Activated naive CD4-positive, alpha-beta T cell treated with anti-CD3 and anti-CD28 coated beads for 36 hours (primary cell): ENCODE data around the gene CCDC197. TPM values are rescaled to one million over a fixed set of nuclear protein-coding genes. Genes with fewer than 3 reads are reported as not detected.

Source experiments
- CTCF ChIA-PET: fragments of 350-600 bp; sonication (Branson Sonifier 250); formaldehyde crosslinking; loops from one replicate; lab custom pipeline; 2021; ENCODE audit warnings: antibody characterized with exemption; lab: Charles Lee
- DNase-seq: peaks from one replicate; pipeline ENCODE4 v3.0.0-alpha.2; 2020
- H3K27ac Mint-ChIP-seq: one replicate; pipeline ENCODE4 v1.8.0; 2021; ENCODE audit warnings: mild to moderate bottlenecking, mixed read lengths
- H3K27me3 Mint-ChIP-seq: one replicate; pipeline ENCODE4 v1.8.0; 2021; ENCODE audit warnings: low read depth, mixed read lengths
- H3K36me3 Mint-ChIP-seq: one replicate; pipeline ENCODE4 v1.8.0; 2021; ENCODE audit warnings: low read depth, mixed read lengths
- H3K4me1 Mint-ChIP-seq: one replicate; pipeline ENCODE4 v1.8.0; 2021; ENCODE audit warnings: low read depth, mixed read lengths
- H3K4me3 Mint-ChIP-seq: one replicate; pipeline ENCODE4 v1.8.0; 2021; ENCODE audit warnings: mild to moderate bottlenecking, moderate library complexity, mixed read lengths
- H3K9me3 Mint-ChIP-seq: one replicate; pipeline ENCODE4 v1.8.0; 2021; ENCODE audit warnings: mixed read lengths
- intact Hi-C: fragments of 100-400 bp; cut with micrococcal nuclease; formaldehyde crosslinking; loops from one replicate; pipeline ENCODE4 v1.15.1; 2023
- microRNA-seq: library from miRNA; unstranded; fragments of <30 nt; microRNA quantifications from one replicate; pipeline ENCODE4 v1.2.0, GENCODE V29; 2022; ENCODE audit warnings: borderline microRNAs expressed, borderline replicate concordance
- total RNA-seq, 2 experiments: library from RNA; stranded (reverse); gene quantifications; one replicate each; pipeline ENCODE4 v1.2.3, GENCODE V29; 2021

Gene CCDC197
- total RNA-seq, 2 experiments from 2014 or later, result not detected

DNA sequence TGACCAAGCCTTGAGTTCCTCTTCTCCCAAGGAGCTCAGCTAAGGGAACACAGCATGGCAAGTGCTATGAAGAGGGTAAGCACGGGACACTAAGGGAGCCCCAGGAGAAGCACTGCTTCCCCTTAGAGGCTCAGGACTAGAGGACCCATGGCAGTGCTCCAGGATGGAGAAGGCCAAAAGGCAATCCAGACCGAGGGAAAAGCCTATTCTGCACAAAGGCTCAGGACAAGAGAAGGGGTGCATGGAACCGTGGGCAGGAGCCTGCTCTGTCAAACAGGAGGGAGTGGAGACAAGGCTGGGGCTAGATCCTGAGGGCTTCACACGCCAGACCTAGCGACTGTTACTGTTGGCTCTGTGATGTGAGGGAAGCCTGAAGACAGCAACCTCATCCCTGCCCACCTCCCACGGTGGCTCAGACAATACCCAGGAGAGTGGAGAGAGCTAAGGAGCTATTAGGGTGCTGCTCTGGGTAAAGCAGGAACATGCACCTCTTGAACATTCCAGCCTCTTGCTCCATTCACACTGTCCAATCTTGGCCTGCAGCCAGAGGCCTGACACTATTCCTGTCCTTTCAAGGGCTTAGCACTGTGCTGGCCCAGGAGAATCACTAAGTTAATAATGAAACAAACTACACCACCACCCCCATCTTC lies 53.3 kb downstream of the CCDC197 start:
- Mint-ChIP-seq H3K4me3 (no peak overlapping the region), H3K27ac (peak overlapping the region; percentile 5), H3K4me1 (peaks cover 2% of the 10 kb centered on the region), H3K27me3 (no peaks in the 10 kb centered on the region), H3K36me3 (peaks cover 39% of the 10 kb centered on the region), H3K9me3 (no peaks in the 10 kb centered on the region)
- intact Hi-C loops, result no loop called here
- DNase-seq, result no peak
- CTCF ChIA-PET, result interaction anchor here (0.6 to 3.7 kb wide), 8 partner anchors 15 to 147 kb away, joined by 3 to 27 read pairs (median 4); no protein-coding TSS in a partner anchor

DNA sequence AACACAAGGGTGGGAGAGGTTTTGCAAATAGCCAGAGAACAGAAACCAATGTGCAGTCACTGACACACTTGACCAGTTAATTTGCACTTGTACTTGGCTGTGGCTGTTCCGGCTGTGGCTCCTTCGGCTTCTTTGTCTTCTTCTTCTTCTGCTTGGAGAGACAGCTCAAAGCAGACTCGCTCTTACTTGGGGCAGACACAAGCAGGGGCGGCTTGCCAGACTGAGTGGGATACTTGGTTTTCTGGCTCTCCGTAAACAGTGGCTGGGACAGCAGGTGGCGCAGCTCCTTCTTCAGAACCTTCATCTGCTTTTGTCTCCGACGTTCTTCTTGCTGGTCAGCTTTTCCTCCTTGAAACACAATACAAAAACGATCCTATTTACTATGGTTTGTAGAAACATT lies 54.0 kb downstream of the CCDC197 start:
- intact Hi-C loops, result no loop called here

DNA sequence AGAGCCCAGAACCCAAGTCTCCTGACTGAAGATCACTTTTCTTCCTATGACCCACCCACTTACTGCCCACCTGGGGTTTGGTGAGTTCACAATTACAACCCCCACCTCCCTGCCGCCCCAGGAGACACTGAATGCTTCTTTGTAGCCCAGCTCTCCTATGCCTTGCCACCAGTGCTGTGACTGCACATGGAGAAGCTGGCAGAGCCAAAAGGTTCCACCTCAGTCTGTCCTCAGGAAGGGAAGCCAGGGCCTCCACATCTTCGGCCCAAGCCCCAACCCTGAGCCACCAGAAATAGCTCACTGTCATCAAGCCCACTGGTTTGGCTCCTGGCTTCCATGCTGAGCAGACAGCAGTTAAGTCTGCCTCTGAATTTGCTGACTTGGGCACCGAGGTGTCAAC lies 54.7 kb downstream of the CCDC197 start:
- CTCF ChIA-PET, result interaction anchor here (0.7 to 2.3 kb wide), 3 partner anchors 16 to 85 kb away, joined by 3 to 11 read pairs (median 11); no protein-coding TSS in a partner anchor
- H3K9me3 Mint-ChIP-seq, result no peaks in the 10 kb centered on the region
- no peak overlapping the region for H3K4me3 Mint-ChIP-seq
- H3K4me1 Mint-ChIP-seq, result peaks cover 6% of the 10 kb centered on the region
- peaks cover 49% of the 10 kb centered on the region for H3K36me3 Mint-ChIP-seq
- no peaks in the 10 kb centered on the region for H3K27me3 Mint-ChIP-seq
- intact Hi-C loops, result no loop called here
- no peak for DNase-seq
- H3K27ac Mint-ChIP-seq, result no peak overlapping the region

More for the DNA sequence above, 54.0 kb downstream of the CCDC197 start:
- peaks cover 2% of the 10 kb centered on the region for H3K4me1 Mint-ChIP-seq
- no peak for DNase-seq
- H3K36me3 Mint-ChIP-seq, result peaks cover 43% of the 10 kb centered on the region
- H3K4me3 Mint-ChIP-seq, result no peak overlapping the region
- no peaks in the 10 kb centered on the region for H3K27me3 Mint-ChIP-seq
- CTCF ChIA-PET, result interaction anchor here (0.7 to 3.7 kb wide), 6 partner anchors 15 to 142 kb away, joined by 3 to 27 read pairs (median 6); no protein-coding TSS in a partner anchor
- no peaks in the 10 kb centered on the region for H3K9me3 Mint-ChIP-seq
- no peak overlapping the region for H3K27ac Mint-ChIP-seq

DNA sequence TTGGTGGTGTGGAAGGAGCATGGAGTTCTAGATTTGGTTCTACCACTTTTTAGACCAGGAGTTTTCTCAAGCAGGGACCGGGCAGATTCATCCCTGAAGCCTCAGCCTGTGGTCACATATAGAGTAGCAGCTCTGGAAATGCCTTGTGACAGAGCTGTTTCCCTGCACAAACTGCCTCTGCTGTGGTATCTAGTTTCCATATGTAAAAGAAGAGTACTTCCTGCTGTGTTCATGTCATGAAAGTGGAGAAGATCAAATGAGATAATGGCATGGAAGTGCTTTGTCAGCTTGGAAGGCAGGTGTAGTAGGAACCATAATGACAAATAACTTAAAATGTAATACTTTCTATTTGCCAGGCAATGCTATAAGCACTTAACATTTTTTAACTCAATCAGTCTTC lies 55.1 kb downstream of the CCDC197 start:
- CTCF ChIA-PET, result interaction anchor here (0.7 to 2.3 kb wide), 3 partner anchors 16 to 84 kb away, joined by 3 to 11 read pairs (median 11); no protein-coding TSS in a partner anchor
- peaks cover 50% of the 10 kb centered on the region for H3K36me3 Mint-ChIP-seq

DNA sequence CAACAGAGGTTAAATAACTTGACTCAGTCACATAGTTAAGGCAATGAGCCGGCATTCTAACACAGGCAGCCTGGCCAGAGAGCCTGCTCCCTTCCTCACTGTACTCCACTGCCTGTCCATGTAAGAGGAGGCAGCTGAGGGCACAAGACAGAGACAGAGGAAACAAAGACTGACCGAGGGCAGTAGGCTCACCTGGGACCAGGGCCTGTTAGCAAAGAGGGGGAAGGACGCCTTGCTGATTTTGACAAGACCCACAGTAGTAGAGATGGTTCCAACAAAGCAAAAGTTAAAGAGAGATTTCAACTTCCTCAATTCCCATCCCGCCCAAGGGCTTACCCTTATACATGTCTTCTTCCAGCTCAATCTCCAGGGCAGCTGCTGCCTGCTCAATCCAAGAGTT lies 55.6 kb downstream of the CCDC197 start:
- Mint-ChIP-seq H3K4me1 (peaks cover 15% of the 10 kb centered on the region), H3K4me3 (no peak overlapping the region), H3K36me3 (peaks cover 54% of the 10 kb centered on the region), H3K9me3 (no peaks in the 10 kb centered on the region), H3K27ac (peak overlapping the region; percentile 70), H3K27me3 (no peaks in the 10 kb centered on the region)
- intact Hi-C loops, result no loop called here
- CTCF ChIA-PET, result interaction anchor here (2.2 to 2.3 kb wide), 2 partner anchors 17 to 84 kb away, joined by 11 read pairs; no protein-coding TSS in a partner anchor
- DNase-seq, result no peak

More for the DNA sequence above, 55.1 kb downstream of the CCDC197 start:
- Mint-ChIP-seq H3K9me3 (no peaks in the 10 kb centered on the region), H3K4me3 (no peak overlapping the region), H3K27ac (peak overlapping the region; percentile 70), H3K27me3 (no peaks in the 10 kb centered on the region), H3K4me1 (peaks cover 11% of the 10 kb centered on the region)
- DNase-seq, result no peak
- intact Hi-C loops, result no loop called here

DNA sequence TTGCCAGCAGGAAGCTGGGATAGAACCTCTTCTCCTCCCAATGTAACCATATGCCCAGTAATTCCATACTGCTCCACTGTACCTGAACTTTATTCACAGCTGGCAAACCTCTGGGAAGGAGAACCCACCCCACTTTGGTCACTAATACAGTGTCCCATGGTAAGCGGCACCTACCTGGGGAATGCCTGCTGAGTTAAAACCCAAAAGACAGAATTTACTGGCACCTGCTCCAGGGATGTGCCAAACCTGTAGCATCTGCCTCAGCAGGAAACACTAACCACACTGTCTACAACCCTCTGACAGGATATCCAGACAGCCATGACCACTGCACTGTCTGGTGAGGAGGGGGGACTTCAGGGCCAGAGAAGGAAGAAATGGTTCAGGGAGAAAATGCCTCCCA lies 57.3 kb downstream of the CCDC197 start:
- peaks cover 56% of the 10 kb centered on the region for H3K36me3 Mint-ChIP-seq
- H3K9me3 Mint-ChIP-seq, result no peaks in the 10 kb centered on the region
- no peaks in the 10 kb centered on the region for H3K27me3 Mint-ChIP-seq
- peak overlapping the region; percentile 59 for H3K27ac Mint-ChIP-seq
- CTCF ChIA-PET, result interaction anchor here (1.3 kb wide), 1 partner anchor 18 kb away, joined by 4 read pairs; no protein-coding TSS in a partner anchor
- no peak for DNase-seq
- peaks cover 31% of the 10 kb centered on the region for H3K4me1 Mint-ChIP-seq
- intact Hi-C loops, result no loop called here
- H3K4me3 Mint-ChIP-seq, result no peak overlapping the region

DNA sequence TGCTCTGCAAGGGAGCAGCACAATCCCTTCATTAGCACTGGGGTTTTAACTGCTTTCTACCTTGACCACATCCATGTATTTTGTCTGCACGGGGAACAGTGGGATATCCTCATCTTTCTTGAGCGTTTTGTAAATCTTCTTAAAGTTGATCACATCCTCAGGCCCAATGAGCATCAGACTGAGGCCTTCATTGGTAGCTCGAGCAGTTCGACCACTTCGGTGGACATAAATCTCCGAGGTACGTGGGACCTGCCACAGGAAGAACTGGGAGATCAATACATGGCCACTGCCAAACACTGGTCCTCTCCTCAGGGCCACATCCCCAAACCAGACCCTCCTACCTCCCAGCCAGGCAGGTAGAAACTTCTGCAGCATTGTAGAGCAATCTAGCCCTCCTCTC lies 57.8 kb downstream of the CCDC197 start:
- Mint-ChIP-seq H3K36me3 (peaks cover 54% of the 10 kb centered on the region), H3K27ac (peak overlapping the region; percentile 59), H3K27me3 (no peaks in the 10 kb centered on the region), H3K4me1 (peaks cover 34% of the 10 kb centered on the region), H3K4me3 (no peak overlapping the region), H3K9me3 (no peaks in the 10 kb centered on the region)
- DNase-seq, result no peak
- CTCF ChIA-PET, result interaction anchor here (1.3 kb wide), 1 partner anchor 19 kb away, joined by 4 read pairs; no protein-coding TSS in a partner anchor
- intact Hi-C loops, result no loop called here

DNA sequence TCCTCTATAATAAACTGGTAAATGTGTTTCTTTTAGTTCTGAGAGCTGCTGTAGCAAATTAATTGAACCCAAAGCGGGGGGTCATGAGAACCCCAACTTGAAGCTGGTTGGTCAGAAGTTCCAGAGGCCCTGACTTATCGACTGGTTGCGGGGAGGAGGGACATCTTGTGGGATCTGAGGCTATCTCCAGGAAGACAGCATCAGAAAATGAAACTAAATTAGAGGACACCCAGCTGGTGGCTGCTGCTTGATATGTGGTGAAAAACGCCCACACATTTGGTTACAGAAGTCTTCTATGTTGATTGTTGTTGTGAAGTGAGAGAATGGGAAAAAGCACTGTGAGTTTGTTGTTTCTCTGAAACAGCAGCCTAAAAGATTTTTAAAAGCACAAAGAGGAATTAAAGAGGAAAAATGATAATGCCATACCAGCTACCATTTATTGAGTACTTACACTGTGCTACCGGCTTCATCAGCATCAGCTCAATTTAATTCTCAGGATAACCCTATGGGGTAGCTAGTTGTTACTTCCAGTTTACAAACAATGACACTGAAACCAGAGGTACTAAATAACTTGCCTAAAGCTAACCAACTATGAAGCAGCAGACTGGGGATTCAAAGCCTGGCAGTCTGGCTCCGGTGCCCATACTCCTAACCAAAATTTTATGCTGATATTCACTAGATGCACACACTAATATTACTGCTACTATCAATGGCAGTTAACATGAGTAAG lies 59.6 kb downstream of the CCDC197 start:
- H3K27ac Mint-ChIP-seq, result peak overlapping the region; percentile 83
- H3K4me1 Mint-ChIP-seq, result peaks cover 43% of the 10 kb centered on the region
- no peak overlapping the region for H3K4me3 Mint-ChIP-seq
- H3K36me3 Mint-ChIP-seq, result peaks cover 51% of the 10 kb centered on the region
- CTCF ChIA-PET, result interaction anchor here (1.2 to 3.7 kb wide), 7 partner anchors 8 to 117 kb away, joined by 3 to 15 read pairs (median 7); no protein-coding TSS in a partner anchor
- intact Hi-C loops, result loop anchor here (2.0 kb wide), 1 partner anchor 24 kb away; the partner anchor contains the start of genes DDX24 and IFI27L1
- no peaks in the 10 kb centered on the region for H3K9me3 Mint-ChIP-seq
- DNase-seq, result peak; percentile 19
- H3K27me3 Mint-ChIP-seq, result no peaks in the 10 kb centered on the region

DNA sequence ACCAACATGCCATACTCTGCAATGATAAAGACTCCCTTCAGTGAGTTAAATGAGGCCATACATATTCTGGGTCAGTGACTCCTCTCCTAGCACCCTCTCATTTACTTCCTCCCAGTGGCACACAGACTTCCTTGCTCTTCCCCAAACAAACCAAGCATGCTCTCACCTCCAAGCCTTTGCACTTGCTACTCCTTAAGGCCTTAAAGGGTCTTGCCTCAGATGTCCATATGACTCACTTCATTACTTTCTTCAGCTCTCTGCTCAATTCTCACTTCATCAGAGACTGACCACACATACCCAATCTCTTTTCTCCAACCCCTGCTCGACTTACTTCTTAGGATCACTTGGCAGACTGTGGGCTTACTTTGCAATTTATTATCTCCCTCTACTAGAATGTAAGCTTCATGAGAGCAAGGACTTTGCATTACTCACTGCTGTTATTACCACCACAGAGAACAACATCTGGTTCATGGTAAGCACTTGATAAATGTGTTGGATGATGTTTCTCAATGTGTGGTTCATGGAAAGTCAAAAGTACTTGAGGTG lies 61.1 kb downstream of the CCDC197 start:
- Mint-ChIP-seq H3K36me3 (peaks cover 52% of the 10 kb centered on the region), H3K4me1 (peaks cover 46% of the 10 kb centered on the region), H3K4me3 (no peak overlapping the region), H3K27me3 (no peaks in the 10 kb centered on the region), H3K9me3 (no peaks in the 10 kb centered on the region), H3K27ac (no peak overlapping the region)
- intact Hi-C loops, result no loop called here
- CTCF ChIA-PET, result interaction anchor here (1.1 to 3.7 kb wide), 7 partner anchors 9 to 119 kb away, joined by 3 to 15 read pairs (median 7); no protein-coding TSS in a partner anchor
- no peak for DNase-seq

Small RNA genes within 50 kb of the gene (microRNA-seq; reads per million reads assigned to microRNA genes)
- not detected for gene MIR4506

Other genes with a start within 250 kb of the CCDC197 start
- not detected for gene PRIMA1, start 208.8 kb upstream of the CCDC197 start, total RNA-seq
- gene FAM181A, start 70.0 kb upstream of the CCDC197 start, total RNA-seq, result not detected
- gene ASB2, start 20.7 kb upstream of the CCDC197 start, total RNA-seq, result 1 to 10 TPM; 2.4 to 2.5 TPM
- 1 to 10 TPM; 1.6 to 1.7 TPM for gene OTUB2, start 29.0 kb downstream of the CCDC197 start, total RNA-seq
- 100 to 1,000 TPM; 190 to 200 TPM for gene DDX24, start 83.9 kb downstream of the CCDC197 start, total RNA-seq
- 10 to 100 TPM; 33.9 to 35.8 TPM for gene IFI27L1, start 84.0 kb downstream of the CCDC197 start, total RNA-seq
- gene IFI27, start 113.4 kb downstream of the CCDC197 start, total RNA-seq, result 1 to 10 TPM; 1.5 to 2.3 TPM
- gene IFI27L2, start 132.3 kb downstream of the CCDC197 start, total RNA-seq, result 10 to 100 TPM; 67.0 to 73.4 TPM
- 10 to 100 TPM; 13.2 to 13.9 TPM for gene PPP4R4, start 177.0 kb downstream of the CCDC197 start, total RNA-seq